CD4-positive, alpha-beta T cell treated with Interleukin-2 at 100 ng/mL for 4 hours (primary cell): ENCODE results near the gene SLC25A40.
"Not testable (repeated sequence)": the region's sequence is repeated elsewhere in the genome, so short reads cannot be mapped to it uniquely, and the experiment has no call there.

Experiments used
- DNase-seq: peaks from one replicate; pipeline ENCODE4 v3.0.0-alpha.2; 2020; ENCODE audit warnings: low spot score

Gene SLC25A40, protein sequence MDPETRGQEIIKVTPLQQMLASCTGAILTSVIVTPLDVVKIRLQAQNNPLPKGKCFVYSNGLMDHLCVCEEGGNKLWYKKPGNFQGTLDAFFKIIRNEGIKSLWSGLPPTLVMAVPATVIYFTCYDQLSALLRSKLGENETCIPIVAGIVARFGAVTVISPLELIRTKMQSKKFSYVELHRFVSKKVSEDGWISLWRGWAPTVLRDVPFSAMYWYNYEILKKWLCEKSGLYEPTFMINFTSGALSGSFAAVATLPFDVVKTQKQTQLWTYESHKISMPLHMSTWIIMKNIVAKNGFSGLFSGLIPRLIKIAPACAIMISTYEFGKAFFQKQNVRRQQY

DNA sequence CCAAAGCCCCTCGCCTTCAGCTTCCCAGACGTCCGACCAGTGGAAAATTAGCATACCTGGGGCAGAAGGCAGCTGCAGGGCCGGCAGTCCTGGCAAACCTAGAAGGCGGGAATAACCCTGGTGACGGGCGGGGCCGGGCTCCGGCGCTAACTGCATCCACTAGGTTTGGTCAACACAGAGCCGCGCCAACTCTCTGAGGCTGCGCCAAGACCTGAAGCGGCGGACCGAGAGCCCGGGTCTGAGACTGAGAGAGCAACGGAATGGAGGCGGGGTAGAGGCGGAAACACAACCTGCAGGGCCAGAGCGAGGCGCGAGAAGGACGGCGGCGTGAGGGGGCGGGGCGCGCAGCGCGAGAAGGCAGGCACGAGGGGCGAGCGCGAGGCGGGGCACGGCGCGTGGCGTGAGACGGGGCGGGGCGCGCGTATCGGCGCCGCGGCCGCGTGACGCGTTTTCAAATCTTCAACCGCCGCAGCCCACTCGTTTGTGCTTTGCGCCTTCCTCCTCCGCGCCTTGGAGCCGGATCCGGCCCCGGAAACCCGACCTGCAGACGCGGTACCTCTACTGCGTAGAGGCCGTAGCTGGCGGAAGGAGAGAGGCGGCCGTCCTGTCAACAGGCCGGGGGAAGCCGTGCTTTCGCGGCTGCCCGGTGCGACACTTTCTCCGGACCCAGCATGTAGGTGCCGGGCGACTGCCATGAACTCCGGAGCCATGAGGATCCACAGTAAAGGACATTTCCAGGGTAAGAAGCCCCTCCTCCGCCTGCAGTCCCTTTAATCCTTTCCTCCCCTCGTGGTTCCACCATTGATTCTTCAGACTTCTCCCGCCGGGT is at the start of gene SLC25A40, which contains the start of gene DBF4:
SLC25A40 (minus strand) TSS at position 321 of the 829 bp plus-strand sequence. CDS start 17,633 bp downstream, outside the sequence.
DBF4 (plus strand) TSS at position 454 of the 829 bp plus-strand sequence; CDS start at position 694, 240 bp downstream.
- peak; percentile 94 for DNase-seq

DNA sequence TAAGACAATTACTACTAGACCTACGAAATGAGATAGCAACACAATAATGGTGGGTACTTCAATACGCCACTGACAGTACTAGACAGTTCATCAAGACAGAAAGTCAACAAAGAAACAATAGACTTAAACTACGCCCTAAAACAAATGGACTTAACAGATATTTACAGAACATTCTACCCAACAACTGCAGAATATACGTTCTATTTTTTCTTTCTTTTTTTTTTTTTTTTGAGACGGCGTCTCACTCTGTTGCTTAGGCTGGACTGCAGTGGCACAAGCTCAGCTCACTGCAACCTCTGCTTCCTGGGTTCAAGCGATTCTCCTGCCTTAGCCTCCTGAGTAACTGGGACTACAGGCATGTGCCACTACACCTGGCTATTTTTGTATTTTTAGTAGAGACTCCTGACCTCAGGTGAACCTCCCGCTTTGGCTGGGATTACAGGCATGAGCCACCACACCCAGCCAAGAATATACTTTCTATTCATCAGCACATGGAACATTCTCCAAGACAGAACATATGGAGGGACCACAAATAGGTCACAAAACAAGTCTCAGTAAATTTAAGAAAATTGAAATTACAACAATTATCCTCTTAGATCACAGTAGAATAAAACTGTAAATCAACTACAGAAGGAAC is 46.7 kb upstream of the SLC25A40 start:
- not testable (repeated sequence) for DNase-seq

DNA sequence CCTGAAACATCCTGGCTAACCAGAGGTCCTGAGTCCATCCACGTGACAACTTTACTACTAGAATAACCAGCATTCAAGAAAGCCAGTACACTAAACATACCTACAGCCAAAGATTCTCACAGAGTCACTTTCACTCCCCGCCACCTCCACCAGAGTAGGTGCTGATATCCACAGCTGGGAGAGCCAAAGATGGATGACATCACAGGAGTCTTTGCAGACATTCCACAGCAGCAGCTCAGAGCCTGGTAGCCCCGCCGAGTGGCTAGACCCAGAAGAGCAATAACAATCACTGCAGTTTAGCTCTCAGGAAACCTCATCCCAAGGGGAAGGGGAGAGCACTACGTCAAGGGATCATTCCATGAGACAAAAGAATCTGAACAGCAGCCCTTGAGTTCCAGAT is 44.4 kb upstream of the SLC25A40 start:
- DNase-seq, result no peak

DNA sequence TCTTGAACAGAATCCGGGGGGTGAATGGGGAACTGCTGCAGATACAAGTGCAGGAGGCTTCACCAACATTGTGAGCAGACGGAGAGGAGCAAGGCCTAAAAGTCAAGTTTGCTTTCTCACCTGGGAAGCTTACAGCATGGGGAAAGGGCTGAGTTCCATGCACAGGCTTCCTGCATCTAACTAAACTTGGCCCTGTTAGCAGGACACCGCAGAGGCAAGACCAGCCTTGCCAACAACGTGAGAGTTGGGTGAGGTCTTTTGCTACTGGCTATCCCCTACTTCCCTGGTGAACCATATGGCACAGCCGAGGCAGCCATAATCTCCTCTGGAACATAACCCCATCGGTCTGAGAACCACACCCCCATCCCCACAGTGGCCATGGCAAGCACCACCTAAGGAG is 43.7 kb upstream of the SLC25A40 start:
- DNase-seq, result no peak

DNA sequence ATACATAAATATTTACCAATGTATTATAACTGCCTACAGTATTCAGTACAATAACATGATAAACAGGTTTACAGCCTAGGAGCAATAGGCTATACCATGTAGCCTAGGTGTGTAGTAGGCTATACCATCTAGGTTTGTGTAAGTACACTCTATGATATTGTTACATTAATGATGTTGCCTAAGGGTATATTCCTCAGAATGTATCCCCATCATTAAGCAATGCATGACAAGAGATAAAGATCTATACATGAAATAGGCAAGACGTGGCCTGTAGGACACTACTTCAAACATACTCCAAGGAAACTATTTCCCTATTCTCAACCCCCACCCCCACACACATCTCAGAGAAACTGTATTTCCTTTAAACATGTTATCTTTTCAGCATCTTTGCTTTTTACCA is 42.6 kb upstream of the SLC25A40 start:
- DNase-seq, result no peak

DNA sequence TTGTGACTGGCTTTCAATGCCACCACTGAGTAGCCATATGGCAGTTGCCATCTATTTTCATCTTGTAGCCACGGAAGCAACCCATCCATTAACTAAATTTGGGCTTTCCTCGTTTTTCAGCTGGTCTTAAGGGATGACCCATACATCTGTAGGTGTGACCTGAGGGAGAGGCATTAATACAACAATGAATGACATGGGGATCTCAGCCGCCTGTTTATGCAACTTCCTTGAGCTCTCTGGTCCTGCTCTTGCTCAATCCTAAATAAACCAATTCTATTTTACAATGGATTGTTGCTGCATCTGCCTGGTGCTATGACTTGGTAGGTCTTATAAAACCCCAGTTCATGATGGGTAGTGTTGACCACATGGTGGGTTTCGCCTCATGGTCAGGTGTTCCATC is 36.0 kb upstream of the SLC25A40 start:
- no peak for DNase-seq

DNA sequence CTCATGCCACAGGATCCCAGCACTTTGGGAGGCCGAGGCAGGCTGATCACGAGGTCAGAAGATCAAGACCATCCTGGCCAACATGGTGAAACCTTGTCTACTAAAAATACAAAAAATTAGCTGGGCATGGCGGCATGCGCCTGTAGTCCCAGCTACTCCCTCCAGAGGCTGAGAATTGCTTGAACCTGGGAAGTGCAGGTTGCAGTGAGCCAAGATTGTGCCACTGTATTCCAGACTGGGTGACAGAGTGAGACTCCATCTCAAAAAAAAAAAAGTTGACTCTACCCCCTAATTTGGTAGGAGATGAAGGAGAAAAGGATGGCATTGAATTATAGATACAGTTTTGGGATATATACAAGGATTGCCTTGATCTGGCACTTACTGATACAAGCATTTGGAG is 32.7 kb upstream of the SLC25A40 start:
- DNase-seq, result not testable (repeated sequence)

DNA sequence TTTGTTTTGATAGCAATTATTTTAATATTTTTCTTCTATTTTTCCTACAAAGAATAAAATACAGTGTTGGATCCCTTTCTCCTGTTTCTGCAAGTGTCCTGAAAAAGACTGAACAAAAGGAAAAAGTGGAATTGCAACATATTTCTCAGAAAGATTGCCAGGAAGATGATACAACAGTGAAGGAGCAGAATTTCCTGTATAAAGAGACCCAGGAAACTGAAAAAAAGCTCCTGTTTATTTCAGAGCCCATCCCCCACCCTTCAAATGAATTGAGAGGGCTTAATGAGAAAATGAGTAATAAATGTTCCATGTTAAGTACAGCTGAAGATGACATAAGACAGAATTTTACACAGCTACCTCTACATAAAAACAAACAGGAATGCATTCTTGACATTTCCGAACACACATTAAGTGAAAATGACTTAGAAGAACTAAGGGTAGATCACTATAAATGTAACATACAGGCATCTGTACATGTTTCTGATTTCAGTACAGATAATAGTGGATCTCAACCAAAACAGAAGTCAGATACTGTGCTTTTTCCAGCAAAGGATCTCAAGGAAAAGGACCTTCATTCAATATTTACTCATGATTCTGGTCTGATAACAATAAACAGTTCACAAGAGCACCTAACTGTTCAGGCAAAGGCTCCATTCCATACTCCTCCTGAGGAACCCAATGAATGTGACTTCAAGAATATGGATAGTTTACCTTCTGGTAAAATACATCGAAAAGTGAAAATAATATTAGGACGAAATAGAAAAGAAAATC is 31.2 kb upstream of the SLC25A40 start:
- DNase-seq, result not testable (repeated sequence)

DNA sequence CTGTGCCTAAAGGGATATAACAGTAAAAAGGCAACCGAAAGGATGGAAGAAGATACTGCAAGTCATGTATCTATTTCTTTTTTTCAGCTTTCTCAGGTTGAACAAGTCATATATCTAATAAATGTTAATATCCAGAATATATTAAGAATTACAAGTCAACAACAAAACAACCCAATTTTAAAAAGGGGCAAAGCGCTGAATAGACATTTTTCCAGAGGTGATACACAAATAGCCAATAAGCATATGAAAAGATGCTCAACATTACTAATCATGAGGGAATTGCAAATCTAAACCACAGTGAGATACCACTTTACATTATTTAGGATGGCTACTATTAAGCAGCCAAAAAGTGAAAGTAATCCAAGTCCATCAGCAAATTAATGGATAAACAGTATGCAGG is 23.1 kb upstream of the SLC25A40 start:
- no peak for DNase-seq

DNA sequence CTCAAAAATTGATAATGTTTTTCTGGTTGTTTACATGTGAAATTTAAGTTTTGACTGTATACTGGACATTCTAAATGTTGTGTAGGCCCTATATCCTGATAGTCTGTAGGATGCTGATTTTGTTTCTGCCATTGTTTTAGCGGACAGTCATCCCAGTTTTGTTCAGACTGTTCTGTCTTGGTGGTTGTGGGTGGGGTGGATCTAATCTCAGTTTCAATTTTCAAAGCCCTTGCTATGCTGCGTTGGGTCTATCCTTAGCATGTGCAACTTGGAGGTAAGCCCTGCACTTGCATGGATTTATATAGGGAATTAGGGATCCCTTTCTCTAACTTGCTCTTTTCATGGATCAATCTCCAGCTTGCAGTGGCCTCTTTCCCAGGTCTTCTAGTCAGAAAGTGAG is 19.2 kb upstream of the SLC25A40 start:
- no peak for DNase-seq

DNA sequence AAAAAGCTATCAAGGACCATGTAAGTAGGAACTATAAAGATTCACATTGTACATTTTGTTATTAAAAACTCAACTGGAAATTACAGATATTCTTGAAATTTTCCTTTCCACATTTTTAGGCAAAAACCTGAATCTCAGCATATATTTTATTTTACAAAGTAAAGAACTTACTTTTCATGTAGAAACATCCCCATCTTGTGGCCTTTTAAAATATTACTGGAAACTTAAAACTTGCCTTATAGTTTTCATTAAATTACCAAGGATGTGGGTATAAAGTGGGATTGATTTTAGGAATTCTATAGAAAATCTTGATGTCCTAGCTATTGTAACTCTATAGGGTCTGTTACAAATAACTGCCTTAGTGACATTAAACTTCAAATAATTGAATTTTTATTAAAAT is 10.7 kb upstream of the SLC25A40 start:
- DNase-seq, result peak; percentile 58

DNA sequence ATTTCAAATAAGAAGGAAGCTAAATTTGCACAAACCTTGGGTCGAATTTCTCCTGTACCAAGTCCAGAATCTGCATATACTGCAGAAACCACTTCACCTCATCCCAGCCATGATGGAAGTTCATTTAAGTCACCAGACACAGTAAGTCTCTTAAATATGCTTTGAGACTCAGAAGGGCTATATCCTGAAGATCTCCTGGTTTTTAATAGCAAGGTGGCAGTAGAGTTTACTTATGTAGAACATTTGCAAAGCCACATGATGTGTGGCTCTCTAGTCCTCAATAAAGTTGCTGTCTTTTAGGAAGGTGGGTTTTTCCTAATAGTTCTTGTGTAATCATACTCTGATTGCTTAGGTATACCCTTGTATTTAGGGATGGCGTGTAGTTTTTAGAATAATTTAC is 8.9 kb upstream of the SLC25A40 start:
- no peak for DNase-seq

DNA sequence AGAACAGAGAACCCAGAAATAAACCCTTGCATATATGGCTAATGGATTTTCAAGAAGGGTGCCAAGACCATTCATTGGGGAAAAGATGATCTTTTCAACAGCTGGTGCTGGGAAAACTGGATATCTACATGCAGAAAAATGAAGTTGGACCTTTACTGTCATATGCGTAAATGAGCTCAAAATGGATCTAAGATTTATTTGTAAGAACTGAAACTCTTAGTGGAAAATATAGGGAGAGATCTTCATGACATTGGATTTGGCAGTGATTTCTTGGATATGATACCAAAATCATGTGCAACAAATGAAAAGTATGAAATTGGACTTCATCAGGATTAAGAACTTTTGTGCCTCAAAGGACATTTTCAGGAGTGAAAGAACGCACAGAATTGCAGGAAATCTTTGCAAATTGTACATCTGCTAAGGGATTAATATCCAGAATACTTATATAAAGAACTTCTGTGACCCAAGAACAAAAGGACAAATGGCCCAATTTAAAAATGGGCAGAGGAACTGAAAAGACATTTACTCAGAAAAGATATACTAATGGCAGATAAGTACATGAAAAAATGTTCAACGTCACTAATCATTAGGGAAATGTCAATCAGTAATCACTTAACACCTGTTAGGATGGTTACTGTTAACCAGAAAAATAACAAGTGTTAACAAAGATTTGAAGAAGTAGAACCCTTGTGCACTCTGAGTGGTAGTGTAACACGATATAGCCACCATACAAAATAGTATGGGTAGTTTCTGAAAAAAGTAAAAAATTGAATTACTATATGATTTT is 6.2 kb upstream of the SLC25A40 start:
- DNase-seq, result no peak

DNA sequence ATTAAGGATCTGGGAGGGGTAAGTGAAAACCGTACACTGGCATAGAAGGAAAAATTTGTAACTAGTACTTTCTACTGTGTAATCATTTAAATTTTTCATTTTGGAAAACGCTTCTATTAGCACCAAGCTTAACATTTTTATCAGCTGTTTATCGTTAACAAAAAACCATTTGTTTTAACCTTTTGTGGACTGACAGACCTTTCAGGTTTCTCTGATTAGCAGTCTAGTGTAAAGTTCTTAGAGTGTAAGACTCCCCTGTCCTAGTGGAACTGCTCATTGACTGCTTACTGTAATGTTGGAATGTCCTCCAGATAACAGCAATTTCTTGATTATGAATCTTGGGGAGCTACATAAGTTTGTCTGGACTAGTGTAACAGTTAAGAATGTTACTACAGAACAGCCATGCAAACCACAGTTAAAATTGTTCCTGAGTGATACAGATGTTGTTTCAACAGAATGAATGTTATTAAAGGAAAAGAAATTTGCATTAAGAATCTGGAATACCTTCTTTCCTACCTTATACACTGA is 2.1 kb upstream of the SLC25A40 start:
- no peak for DNase-seq

DNA sequence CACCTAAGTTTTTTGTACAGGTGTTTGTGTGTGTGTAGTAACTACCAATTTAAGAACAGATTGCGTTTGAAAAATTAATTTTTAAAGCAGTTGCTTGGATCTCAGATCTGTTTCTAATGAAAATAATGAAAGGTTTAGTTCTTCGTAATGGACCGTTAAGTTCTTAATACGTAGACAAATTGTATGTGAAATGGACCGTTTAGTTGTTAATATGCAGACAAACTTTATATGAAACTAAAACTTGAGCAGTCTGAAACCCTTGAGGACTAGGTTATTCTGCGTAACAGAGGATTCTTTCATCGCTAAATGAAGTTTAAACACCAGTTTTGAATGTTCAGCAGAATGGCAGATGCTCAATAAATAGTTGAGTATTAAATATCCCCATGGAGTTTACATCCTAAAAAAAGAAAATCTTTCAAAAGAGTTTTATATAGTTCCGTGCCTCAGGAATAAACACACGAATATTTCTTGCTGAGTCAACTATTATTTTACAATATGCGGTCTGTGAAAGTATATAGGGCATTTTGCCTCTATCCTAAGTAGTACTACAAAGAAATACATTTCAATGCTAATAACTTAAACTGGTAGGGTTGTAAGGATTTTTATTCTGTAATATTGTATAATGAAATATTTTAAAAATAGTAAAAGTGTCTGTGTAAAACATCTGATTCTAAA is 1.3 kb upstream of the SLC25A40 start:
- DNase-seq, result no peak

DNA sequence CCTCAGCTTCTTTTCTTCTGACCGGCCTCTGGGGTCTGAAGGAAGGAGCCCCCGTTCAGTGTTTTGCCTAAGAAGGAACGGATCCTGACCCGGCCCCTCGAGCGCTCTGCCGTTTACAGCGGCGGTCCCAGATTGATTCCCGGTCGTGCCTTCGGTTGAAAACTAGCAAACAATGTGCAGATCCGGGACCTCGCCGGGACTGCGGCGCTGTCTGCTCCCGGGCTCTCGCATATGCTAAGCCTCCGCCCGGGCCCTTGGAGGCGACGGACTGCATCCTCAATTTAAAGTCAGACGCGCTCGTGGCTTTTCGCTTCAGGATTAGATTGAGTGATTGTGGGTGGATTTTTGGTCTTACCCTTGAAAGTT is 692 bp upstream of the SLC25A40 start:
- peak; percentile 41 for DNase-seq

DNA sequence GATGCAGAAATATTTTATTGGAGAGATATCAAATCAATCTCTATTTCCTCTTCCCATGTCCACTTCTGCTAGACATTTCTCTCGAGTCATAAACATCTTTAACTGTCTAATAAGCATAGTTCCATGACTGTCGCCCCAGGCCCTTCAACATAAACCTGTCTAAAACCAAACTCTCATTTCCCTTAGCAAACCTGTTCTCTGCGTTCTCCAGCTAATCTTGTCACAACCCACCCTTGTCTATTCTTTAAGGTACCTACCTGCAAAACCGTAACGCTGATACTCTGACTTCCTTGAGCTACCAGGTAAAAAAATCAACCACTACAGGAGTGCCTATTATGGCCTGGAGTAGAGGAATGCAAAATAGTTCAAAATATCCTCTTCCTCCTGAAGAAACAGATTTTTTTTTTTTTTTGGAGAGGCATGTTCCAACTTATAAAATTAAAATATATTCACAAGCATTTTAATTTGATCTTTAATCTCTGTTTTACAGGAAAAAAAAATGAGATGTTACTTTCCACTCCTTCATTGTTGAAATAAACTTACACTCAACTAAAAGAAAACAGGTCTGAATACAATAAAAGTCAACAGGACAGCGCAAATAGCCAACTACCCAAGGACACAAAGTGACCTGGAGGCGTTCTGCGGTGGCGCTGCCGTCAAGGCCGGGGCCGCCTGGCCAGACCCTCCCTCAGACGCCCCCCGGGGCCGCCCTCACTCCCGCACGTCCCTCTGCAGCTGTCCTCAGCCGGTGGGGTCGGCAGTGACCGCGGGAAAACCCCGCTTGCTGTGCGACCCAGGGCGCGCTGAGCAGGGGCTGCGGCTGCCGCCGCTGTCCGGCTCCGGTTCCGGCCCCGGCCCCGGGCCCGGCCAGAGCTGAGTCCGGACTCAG is 765 bp downstream of the SLC25A40 start:
- no peak for DNase-seq

DNA sequence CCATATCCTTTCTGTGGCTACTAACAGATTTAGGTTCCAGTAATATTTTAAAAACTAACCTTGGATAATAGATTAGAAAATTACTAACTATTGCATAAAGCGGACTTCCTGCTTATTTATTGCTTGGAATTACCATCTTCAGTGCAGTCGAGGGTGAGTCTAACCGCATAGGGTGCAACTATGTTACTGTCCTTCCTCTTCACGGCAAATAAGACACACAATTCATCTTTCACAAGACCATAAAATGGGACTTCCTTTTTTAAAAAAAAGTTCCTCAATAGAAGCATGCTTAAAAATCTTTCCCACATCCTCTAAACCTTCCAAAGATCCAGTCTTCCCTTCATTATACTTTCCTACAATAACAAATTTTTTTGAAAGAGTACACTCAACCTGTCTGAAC is 2.1 kb downstream of the SLC25A40 start:
- no peak for DNase-seq

DNA sequence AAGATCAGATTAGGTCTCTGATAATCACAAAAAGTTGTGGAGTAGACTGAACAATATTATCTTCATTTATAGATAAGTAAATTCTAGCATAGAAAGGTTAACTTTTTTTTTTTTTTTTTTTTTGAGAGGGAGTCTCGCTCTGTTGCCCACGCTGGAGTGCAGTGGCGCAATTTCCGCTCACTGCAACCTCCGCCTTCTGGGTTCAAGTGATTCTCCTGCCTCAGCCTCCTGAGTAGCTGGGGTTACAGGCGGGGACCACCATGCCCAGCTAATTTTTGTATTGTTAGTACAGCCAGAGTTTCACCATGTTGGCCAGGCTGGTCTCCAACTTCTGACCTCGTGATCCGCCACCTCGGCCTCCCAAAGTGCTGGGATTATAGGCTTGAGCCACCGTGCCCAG is 2.8 kb downstream of the SLC25A40 start:
- DNase-seq, result not testable (repeated sequence)
